ENCODE data around the gene GLMN. TPM values are rescaled to one million over a fixed set of nuclear protein-coding genes. Genes with fewer than 3 reads are reported as not detected.

The GLMN gene
- polyA plus RNA-seq, 1 of the 3 experiments (the other 2 are of a cell fraction) = 2.3 TPM

DNA sequence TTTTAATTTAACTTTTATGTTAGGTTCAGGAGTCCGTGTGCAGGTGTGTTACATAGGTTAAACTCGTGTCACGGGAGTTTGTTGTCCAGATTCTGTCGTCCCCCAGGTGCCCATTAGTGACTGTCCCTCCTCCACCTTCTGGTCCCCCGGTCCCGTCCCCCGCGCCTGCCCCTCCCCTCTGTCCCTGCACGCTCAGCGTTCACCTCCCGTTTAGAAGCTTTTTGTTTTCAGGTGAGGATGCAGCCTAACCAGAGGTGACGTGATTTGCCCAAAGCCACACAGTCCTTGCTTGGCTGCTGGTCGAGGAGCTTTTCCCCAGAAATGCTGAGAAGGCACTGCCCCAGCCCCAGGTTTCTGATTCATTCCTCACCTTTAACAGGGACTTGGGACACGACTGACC, 80.2 kb downstream of the GLMN start (continued):
- TF ChIP-seq SIN3A (IDR thresholded peaks at IDR 0.05; ENCODE audit: borderline replicate concordance, low read depth, low read length) (no peak), TEAD4 (IDR thresholded peaks at IDR 0.05; ENCODE audit: borderline replicate concordance, insufficient read depth) (no peak), EZH2phosphoT487 (IDR thresholded peaks at IDR 0.05; ENCODE audit: borderline replicate concordance, low read depth) (no peak)

GRCh38 chr1:92217721-92218120, 81.1 kb downstream of the GLMN start, which contains the start of gene C1orf146:
C1orf146 (plus strand) TSS chr1:92217915; CDS start chr1:92231421, 13,506 bp downstream.
- Histone ChIP-seq H3K4me1 (ENCODE audit: control insufficient read depth in 1 of 2, insufficient read depth in 2 of 2, low read depth in 1 of 2, low read length in 1 of 2) (no peaks in the 10 kb centered on the region), H3K36me3 (replicated peaks in 1 of 2; ENCODE audit: control insufficient read depth in 1 of 2, insufficient read depth in 2 of 2, low read length in 1 of 2) (no peaks in the 10 kb centered on the region), H3K79me2 (ENCODE audit: insufficient read depth) (no peaks in the 10 kb centered on the region), H3K9me2 (no peaks in the 10 kb centered on the region), H3K27ac (ENCODE audit: low read depth in 2 of 2, low read length in 1 of 2) (no peak within 1 kb of the TSS), H3K27me3 (ENCODE audit: insufficient read depth) (no peaks in the 10 kb centered on the region), H3K9me3 (no peaks in the 10 kb centered on the region), H3K4me2 (no peak within 1 kb of the TSS), H3K4me3 (ENCODE audit: low read depth in 2 of 2, low read length in 1 of 2) (no peak within 1 kb of the TSS), H3F3A (replicated peaks; ENCODE audit: insufficient read depth) (no peaks in the 10 kb centered on the region), H4K20me1 (ENCODE audit: insufficient read depth) (no peaks in the 10 kb centered on the region), H3K9ac (no peak within 1 kb of the TSS), H2AFZ (ENCODE audit: low read depth) (no peak within 1 kb of the TSS)
- TF ChIP-seq, protein P1, sequence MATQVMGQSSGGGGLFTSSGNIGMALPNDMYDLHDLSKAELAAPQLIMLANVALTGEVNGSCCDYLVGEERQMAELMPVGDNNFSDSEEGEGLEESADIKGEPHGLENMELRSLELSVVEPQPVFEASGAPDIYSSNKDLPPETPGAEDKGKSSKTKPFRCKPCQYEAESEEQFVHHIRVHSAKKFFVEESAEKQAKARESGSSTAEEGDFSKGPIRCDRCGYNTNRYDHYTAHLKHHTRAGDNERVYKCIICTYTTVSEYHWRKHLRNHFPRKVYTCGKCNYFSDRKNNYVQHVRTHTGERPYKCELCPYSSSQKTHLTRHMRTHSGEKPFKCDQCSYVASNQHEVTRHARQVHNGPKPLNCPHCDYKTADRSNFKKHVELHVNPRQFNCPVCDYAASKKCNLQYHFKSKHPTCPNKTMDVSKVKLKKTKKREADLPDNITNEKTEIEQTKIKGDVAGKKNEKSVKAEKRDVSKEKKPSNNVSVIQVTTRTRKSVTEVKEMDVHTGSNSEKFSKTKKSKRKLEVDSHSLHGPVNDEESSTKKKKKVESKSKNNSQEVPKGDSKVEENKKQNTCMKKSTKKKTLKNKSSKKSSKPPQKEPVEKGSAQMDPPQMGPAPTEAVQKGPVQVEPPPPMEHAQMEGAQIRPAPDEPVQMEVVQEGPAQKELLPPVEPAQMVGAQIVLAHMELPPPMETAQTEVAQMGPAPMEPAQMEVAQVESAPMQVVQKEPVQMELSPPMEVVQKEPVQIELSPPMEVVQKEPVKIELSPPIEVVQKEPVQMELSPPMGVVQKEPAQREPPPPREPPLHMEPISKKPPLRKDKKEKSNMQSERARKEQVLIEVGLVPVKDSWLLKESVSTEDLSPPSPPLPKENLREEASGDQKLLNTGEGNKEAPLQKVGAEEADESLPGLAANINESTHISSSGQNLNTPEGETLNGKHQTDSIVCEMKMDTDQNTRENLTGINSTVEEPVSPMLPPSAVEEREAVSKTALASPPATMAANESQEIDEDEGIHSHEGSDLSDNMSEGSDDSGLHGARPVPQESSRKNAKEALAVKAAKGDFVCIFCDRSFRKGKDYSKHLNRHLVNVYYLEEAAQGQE (IDR thresholded peaks at IDR 0.05; ENCODE audit: low read depth, low read length) = no peak
- TF ChIP-seq RFX5 (IDR thresholded peaks at IDR 0.05; ENCODE audit: low read length) (no peak), PBX3 (IDR thresholded peaks at IDR 0.05) (no peak), MEF2A (IDR thresholded peaks at IDR 0.05; ENCODE audit: borderline replicate concordance, low read depth) (no peak), SMC3 (IDR thresholded peaks at IDR 0.05; ENCODE audit: low read depth, low read length) (no peak), GATA2 (CRISPR knock-in tag; IDR thresholded peaks at IDR 0.05) (no peak), NRF1 (IDR thresholded peaks at IDR 0.05; ENCODE audit: low read depth, low read length) (no peak), RCOR1 (IDR thresholded peaks at IDR 0.05; ENCODE audit: low read length) (no peak), MAX (IDR thresholded peaks at IDR 0.05; ENCODE audit: low read depth) (no peak), JUND (IDR thresholded peaks at IDR 0.05) (no peak)
- TF ChIP-seq, protein P2, sequence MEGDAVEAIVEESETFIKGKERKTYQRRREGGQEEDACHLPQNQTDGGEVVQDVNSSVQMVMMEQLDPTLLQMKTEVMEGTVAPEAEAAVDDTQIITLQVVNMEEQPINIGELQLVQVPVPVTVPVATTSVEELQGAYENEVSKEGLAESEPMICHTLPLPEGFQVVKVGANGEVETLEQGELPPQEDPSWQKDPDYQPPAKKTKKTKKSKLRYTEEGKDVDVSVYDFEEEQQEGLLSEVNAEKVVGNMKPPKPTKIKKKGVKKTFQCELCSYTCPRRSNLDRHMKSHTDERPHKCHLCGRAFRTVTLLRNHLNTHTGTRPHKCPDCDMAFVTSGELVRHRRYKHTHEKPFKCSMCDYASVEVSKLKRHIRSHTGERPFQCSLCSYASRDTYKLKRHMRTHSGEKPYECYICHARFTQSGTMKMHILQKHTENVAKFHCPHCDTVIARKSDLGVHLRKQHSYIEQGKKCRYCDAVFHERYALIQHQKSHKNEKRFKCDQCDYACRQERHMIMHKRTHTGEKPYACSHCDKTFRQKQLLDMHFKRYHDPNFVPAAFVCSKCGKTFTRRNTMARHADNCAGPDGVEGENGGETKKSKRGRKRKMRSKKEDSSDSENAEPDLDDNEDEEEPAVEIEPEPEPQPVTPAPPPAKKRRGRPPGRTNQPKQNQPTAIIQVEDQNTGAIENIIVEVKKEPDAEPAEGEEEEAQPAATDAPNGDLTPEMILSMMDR (IDR thresholded peaks at IDR 0.05) = no peak
- 87% methylated on average over 27 of the region's 27 CpGs for whole genome bisulfite sequencing (ENCODE audit: low lambda C conversion rate)
- ChIA-PET CTCF (interaction anchor here (0.6 kb wide), 1 partner anchor 187 kb away, joined by 3 read pairs; no protein-coding TSS in a partner anchor), POLR2A (no interaction called here)
- DNase-seq = no peak

Measured in SK-N-SH (cell line).